Activated CD4-positive, alpha-beta T cell treated with anti-CD3 and anti-CD28 coated beads for 4 hours (primary cell): ENCODE results near the gene NACA.
A peak's percentile ranks its signal among the peaks of the same experiment; 100 is the strongest.
"Not testable (repeated sequence)": the region's sequence is repeated elsewhere in the genome, so short reads cannot be mapped to it uniquely, and the experiment has no call there.

ENCODE experiments used
- DNase-seq, 2 donors: peaks; one replicate each; pipeline ENCODE4 v3.0.0-alpha.2; 2020

Gene NACA

GRCh38 chr12:56723889-56724700 lies 1.0 kb downstream of the NACA start:
- no peak for DNase-seq

DNA sequence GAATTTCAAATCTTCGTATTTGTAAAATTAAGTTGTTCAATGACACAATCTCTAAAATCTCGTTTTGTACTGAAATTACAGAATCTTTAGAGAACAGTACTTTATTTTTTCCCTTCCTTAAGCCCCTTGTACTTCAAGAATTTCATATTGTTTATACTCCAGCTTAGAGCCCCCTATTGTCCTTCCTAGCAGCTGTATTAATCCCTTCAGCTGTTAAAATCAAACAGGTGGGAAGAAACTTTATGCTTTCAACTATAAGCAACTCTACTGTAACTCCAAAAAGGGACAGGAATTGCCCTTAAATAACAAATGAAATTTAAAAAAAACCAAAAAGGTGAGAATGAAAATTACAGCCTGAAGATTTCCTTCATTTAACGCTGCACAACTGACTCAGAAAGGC lies 1.7 kb downstream of the NACA start:
- DNase-seq = no peak

DNA sequence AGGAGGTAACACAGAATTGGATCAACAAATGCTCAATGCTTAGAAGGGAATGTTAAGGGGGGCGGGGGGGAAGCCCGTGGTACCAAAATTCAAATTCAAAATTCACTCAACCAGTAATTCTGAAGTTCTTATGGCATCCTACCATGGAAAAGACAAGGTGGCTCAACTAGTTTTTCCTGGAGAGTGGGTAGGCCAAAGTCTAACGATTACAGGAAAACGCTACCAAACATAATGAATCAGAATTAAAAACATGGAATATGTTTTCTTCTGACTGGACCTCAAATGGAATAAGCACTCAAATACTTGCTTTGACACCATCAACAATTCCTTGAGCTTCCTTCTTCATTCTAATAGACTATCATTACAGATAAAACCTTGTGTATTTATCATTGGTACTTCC lies 2.3 kb downstream of the NACA start:
- no peak for DNase-seq

DNA sequence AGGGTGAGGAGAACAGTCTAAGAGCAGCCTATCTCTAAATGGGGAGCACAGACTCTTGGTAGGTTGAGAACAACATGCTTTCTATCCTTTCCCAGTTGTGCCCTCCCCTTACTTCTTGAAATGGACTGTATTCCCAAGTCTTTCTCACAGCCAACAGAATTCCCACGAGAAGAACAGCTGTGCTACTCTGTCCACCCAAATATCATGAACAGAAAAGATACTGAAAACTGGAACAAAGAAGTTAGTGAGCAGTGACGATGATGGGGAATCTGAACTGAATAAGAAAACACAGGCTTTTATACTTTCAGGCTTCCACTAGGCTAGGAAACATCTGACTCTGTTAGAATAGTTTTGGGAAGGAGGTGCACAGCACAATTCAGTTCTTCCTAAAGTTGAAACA lies 3.4 kb downstream of the NACA start:
- DNase-seq = no peak

DNA sequence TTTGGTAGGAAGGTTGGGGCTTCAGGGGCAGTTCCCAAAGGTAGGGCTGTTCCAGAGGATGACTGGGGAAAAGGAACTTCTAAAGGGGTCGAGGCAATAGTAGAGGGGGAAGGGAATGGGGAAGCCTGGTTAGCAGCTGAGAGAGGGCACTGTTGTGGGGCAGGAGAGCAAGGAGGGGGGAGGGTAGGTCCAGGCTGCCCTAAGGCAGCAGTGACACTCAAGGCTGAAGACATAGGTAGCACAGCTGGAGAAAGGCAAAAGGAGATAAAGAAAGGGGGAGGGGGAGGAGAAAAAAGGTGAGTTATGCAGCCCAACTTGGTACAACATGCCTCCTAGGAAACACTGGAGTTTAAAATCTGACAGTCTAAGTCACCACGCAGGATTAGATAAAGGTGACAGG lies 3.9 kb downstream of the NACA start:
- DNase-seq = no peak

DNA sequence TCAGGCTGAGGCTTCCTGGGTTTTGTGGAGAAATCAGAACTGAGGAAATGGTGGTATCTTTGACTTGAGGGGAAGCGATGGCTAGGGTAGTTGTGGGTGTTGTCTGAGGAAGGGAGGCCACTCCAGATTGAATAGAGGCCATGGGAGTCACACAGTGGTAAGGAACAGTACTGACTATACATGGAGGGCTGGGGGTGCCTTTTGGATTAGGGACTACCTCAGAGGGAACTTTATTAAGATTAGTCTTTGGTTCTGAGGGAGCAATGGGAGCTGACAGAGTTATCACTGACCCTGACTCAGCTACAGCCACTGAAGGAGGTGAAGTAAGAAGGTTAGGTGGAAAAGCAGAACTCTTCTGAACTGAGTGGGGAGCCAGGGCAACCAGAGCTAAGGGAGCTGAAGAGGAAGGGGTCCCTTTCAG lies 4.4 kb downstream of the NACA start:
- no peak for DNase-seq

DNA sequence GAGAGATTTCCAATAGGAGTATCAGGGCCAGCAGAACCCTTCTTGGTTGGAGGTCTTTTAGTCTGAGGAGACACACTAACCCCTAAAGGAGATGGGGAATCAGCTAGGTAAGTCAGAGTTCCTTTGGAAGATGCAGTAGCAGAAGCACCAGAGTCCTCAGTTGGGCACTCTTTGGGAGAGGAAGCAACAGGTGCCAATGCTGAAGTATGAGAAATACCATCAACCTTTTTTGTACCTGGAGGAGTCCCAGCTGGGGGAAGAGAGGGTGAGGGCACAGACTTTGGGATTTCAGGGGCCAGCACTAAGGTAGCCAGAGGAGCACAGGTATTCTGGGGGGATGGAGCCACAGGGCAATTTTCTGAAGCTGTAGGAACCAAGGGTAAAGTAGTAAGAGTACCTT lies 6.0 kb downstream of the NACA start:
- DNase-seq = no peak

DNA sequence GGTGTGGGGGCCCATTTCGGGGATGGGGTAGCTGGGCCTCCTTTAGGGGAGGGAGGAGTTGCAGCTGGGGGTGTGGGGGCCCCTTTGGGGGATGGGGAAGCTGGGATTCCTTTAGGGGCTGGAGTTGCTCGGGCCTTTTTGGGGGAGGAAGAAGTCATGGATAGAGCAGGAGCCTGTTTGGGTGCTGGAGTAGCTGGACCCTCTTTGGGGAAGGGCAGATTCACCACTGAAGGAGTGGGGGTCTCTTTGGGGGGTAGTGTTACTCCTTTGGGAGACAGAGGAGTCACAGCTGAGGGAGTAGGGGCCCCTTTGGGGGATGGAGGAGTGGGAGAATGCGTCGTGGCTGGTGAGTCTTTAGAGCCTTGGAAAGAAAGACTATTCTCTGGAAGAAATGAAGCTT lies 6.5 kb downstream of the NACA start:
- DNase-seq = no peak

- no peak for DNase-seq
These were observed 7.0 kb downstream of the NACA start for GRCh38 chr12:56718149-56718548.

DNA sequence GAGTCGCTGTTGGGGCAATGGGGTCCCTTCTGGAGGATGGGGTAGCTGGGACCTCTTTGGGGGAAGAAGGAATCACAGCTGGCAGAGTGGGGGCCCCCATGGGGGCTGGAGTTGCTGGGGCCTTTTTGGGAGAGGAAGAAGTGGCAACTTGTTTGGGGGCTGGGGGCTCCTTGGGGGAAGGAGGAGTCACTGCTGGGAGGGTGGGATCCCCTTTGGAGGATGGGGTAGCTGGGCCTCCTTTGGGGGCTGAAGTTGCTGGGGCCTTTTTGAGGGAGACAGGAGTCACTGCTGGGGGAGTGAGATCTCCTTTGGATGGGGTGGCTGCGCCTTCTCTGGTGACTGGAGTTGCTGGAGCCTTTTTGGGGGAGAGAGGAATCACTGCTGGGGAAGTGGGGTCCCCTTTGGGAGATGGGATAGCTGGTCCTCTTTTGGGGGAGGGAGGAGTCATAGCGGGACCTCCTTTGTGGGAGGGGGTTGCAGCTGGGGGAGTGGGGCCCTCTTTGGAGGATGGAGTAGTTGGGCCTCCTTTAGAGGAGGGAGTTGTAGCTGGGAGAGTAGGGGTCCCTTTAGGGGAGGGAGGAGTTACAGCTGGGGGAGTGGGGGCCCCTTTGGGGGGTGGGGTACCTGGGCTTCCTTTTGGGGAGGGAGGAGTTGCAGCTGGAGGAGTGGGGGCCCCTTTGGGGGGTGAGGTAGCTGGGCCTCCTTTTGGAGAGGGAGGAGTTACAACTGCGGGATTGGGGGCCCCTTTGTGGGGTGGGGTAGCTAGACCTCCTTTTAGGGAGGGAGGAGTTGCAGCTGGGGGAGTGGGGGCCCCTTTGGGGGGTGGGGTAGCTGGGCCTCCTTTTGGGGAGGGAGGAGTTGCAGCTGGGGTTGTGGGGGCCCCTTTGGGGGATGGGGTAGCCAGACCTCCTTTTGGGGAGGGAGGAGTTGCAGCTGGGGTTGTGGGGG lies 7.9 kb downstream of the NACA start:
- DNase-seq = no peak

DNA sequence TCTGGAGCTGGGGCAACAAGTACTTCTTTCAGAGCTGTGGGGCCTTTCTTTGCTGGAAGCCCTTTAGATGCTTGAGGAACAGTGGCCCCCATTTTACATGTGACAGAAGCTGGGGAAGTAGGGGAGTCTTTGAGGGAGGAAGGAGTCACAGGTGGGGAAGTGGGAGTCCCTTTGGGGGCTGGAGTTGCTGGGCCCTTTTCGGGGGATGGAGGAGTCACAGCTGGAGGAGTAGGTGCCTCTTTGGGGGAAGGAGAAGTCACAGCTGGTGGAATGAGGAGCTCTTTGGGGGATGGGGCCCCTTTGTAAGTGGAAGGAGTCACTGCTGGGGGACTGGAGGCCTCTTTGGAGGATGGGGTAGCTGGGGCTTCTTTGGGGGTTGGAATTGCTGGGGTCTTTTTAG lies 8.6 kb downstream of the NACA start:
- no peak for DNase-seq

DNA sequence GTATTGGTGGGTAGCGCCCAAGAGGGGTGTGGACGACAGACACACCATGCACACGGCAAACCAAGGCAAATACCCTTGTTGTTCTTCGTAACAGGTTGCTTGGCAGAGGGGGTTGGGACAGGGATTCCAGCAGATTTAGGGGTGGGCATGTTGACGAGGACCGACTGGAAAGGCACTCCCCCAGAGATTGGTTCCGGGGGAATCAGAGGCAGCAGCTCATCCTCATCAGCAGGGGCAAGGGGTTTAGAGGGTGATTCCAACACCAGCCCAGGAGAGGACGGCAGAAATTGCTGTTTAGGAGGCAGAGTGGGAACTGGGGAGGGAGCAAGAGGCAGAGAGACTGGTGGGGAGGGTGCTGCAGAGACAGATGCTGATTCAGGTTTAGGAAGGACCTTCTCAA lies 9.3 kb downstream of the NACA start:
- no peak for DNase-seq

- no peak for DNase-seq
These were observed 10.6 kb downstream of the NACA start for GRCh38 chr12:56714431-56714929.

GRCh38 chr12:56713345-56713744 lies 11.8 kb downstream of the NACA start:
- DNase-seq = no peak

DNA sequence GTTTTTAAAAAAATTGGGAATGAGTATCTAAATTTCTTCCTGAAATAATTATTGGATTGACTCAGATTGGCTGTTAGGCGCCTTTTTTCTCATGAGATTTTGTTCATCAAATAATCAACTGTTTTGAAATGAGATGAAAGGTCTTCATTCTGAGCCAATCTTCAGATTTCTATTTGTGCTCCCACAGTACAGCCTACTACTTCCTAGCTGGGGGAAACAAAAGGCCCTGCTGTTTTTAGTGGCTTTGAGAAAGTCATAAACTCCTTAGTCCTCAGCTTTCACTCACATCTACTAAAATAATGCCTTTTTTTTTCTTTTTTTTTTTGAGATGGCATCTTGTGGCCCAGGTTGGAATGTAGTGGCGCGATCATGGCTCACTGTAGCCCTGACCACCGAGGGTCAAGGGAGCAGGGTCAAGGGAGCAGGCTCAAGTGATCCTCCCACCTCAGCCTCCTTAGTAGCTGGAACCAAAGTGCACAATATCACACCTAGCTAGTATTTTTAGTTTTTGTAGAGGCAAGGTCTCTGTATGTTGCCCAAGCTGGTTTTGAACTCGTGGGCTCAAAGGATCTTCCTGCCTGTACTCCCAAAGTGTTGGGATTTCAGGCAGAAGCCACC lies 15.2 kb downstream of the NACA start:
- no peak for DNase-seq

- DNase-seq = not testable (repeated sequence)
These were observed 20.6 kb downstream of the NACA start for GRCh38 chr12:56704522-56704921.

- no peak for DNase-seq
These were observed 26.0 kb downstream of the NACA start for GRCh38 chr12:56699020-56699661.

- DNase-seq = no peak
These were observed 29.6 kb downstream of the NACA start for GRCh38 chr12:56695327-56696101.

DNA sequence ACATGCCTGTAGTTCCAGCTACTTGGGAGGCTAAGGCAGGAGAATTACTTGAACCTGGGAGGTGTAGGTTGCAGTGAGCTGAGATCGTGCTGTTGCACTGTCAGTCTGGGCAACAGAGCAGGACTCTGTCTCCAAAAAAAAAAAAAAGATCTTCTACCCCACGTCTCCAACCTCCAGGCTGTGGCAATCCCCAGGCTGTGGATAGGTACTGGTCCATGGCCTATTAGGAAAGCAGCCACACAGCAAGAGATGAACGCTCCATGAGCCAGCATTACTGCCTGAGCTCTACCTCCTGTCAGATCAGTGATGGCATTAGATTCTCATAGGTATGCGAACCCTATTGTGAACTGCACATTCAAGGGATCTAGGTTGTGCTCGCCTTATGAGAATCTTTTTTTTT lies 30.9 kb downstream of the NACA start:
- no peak for DNase-seq

- DNase-seq = no peak
These were observed 36.3 kb downstream of the NACA start for GRCh38 chr12:56688846-56689109.

DNA sequence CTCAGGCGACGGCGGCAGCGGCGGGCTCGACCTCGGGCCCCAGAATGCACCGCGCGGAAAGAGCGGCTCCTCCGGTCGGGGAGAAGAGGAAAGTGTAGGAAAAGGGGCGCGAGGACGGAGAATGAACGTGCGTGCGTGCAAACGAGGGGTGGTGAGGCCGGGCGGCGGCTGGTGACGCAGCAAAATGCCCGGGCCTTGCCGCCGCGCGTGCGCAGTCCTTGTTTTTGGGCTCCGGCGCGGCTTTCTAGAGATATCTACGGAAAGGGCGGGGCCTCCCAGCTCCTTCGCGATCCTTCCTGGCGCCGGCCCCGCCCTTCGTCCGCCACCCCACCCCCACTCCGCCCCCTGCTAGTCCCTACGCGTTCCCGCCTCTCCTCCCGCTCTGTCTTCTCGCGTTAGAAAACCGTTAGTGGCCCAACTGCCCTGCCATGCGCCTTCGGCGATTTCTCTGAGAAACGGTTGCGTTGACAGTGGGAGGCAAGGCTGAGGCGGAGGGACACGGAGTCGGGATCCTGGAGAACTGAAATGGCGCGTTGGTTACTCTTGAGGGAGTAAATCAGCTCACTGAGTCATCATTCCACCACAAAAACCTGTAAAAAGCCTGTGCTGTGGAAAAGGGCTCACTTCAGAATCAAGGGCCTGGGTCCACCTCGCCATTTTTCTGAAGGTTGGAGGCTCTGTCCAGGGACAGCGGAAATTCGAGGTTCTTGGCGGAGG lies 36.8 kb downstream of the NACA start, which contains the start of gene PTGES3:
Gene PTGES3 (minus strand): TSS at position 156 of the 717 bp plus-strand sequence. CDS start 285 bp downstream, outside the sequence.
- peak; percentile 97 to 98 for DNase-seq
